DOHH2 (cell line): ENCODE measurements around the gene COL5A3.

Experiments used
- CTCF ChIP-seq: fragments of 200-600 bp; sonication (generic); IDR thresholded peaks from one replicate; pipeline ENCODE4 v1.5.1; 2014; ENCODE audit warnings: antibody characterized with exemption, mild to moderate bottlenecking, low read depth, low read length; ENCODE audit not compliant: poor library complexity, severe bottlenecking
- EZH2phosphoT487 ChIP-seq: fragments of 200-600 bp; sonication (generic); IDR thresholded peaks from 2 replicates; pipeline ENCODE4 v1.6.1; 2017; ENCODE audit warnings: borderline replicate concordance, mild to moderate bottlenecking, antibody characterized with exemption, low read length, moderate library complexity, mixed read lengths

DNA sequence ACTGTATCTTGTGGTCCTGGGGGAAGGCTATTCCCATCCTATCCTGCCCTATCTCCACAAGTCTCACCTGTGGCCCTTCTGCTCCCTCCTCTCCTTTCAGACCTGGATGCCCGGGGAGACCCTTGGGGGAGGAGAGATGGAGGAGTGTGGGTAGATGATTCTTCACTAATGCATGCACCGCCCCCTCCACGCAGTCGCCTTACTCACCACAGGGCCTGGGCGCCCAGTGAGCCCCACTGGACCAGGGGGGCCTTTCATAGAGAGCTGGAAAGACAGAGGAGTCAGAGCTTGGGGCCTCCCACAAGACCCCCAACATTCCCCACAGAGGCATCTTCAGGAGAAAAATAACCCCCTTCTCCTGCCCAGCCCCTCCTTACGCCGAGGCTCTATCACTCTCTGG, 14.3 kb downstream of the COL5A3 start:
- no peak for TF ChIP-seq CTCF
- no peak for TF ChIP-seq EZH2phosphoT487
